Medulla oblongata (tissue), 1 donor: ENCODE measurements around the gene SETX.

Source experiments
- DNase-seq: peaks from one replicate; pipeline ENCODE4 v3.0.0-alpha.2; 2015; ENCODE audit errors: extremely low spot score

Gene SETX

DNA sequence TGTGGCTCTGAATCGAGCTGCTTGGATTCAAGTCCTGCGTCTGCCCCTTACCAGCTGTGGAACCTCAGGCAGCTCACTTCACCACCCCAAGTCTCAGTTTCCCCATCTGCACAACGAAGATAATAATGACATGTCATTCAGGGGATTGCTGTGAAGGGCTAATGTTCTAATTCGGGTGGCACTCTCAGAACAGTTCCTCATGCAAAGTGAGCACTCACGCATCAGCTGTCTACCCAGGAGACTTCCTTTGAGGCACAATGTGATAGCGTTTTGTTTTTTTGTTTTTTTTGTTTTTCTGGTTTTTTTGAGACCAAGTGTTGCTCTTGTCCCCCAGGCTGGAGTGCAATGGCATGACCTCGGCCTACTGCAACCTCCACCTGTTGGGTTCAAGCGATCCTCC, 136.6 kb downstream of the SETX start:
- no peak for DNase-seq

DNA sequence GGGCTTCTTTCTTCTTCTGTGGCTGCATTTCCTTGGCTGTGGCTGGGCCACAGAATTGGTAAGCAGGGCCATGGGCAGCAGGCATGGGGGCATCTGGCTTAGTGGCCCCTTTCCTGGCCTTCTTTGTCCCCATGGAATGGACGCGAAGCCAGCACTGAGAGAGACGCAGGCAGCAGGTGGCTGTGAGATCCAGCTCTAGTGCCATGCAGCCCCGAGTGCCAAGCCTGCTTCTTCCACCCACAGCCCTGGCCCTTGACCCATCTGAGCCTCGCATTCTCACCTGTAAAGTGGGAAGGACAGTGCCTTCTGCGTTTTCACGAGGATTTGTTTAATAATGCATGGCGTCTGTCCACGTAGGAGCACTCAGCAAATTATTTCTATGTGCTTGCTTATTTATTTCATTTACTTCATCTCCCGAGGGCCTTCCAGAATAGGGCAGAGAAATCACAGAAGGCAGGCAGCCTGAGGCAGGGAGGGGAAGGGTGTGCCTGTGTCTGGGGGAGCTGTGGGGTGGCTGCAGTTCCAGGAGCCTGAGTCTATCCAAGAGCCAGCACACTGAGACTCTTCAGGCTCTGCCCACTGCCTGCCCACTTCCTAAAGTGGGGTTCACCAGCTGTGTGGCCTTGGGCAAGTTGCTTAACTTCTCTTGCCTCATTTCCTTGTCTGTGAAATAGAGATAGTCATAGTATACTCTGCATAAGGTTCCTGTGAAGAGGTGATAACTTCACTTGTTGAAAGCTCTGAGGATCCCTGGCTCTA, 137.7 kb downstream of the SETX start:
- peak; percentile 12 for DNase-seq

DNA sequence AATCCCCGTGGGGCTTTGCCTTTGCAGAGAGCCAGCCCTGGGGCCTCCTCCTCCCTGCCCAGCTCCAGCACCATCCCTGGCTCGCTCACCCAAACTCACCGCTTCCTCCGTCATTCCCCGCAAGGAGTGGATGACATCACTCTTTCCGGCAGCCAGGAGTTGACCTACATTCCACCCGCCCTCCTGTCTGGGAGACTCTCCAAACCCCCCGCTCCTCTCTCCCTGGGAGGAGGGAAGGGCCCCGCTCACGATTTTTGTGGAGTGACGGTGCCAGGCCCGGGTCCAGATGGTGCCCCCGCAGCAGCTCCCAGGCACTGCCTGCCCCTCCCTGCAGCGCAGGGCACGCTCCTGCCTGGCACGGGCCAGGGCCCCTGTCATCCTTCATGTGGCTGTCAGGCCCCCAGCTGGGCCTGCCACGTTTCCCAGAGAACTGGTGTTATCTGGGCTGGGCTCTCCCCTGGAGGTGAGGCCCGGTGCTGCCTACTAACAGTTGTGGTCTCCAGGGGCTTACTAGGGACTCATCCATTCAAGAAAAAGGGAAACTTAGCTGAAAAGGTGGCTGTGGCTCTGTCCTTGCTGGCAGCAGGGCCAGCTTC, 140.7 kb downstream of the SETX start:
- DNase-seq = peak; percentile 87

DNA sequence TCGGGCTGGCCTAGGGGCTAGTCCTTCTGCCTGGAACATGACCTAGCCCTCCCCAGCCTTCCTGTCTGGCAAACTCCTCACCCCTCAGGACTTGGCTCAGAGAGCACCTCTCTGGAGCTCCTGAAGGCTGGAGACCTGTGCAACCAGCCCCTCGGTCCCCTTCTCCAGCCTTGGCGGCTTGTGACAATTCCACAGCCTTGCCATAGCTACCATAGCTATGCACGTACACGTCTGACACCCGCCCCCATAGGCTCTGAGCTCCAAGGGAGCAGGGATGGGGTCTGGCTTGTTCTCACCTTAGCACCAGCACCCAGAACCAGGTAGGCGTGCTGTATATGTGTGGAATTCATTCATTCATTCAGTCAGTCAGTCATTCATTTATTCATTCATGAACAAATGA, 143.2 kb downstream of the SETX start:
- no peak for DNase-seq
